HG03025 (cell line): ENCODE data around the gene TOMT.

Experiments
- ATAC-seq: cut with Tn5 transposase; IDR thresholded peaks from one replicate; pipeline ENCODE4 v1.9.1; 2021; ENCODE audit warnings: mild to moderate bottlenecking, moderate library complexity; ENCODE audit not compliant: unreplicated experiment, low FRiP score

The TOMT gene, protein sequence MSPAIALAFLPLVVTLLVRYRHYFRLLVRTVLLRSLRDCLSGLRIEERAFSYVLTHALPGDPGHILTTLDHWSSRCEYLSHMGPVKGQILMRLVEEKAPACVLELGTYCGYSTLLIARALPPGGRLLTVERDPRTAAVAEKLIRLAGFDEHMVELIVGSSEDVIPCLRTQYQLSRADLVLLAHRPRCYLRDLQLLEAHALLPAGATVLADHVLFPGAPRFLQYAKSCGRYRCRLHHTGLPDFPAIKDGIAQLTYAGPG

GRCh38 chr11:72105888-72106287 lies at the start of gene TOMT:
Gene TOMT (plus strand): TSS chr11:72105924. CDS start chr11:72105952, 28 bp downstream.
- ATAC-seq, result no peak

DNA sequence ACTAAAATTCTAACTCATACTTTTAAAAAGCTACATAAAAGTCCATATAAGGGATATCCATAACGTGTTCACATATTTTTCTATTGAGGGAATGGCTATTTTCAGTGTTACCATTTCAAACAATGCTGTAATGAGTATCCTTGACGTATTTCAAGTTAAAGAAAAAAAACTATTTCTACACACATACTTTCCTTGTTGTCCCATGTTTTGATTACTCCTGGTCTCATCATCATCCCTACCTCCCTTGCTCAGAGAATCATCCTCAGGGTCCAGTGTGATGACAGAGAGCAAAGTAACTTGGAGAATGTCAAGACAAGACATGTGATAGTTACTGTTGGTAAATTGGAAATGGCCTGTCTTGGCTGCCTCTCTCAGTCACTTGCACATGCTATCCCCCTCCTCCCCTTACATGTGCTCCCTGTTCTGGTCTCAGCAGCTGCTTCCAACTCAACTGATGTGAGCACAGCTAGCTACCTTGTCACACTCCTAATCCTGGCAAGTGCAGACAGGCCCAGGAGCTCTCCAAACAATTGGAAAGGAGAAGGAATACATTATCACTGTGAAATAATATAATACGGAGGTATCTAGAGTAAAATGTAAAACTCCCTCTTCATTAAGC lies 47.2 kb upstream of the TOMT start:
- no peak for ATAC-seq

- ATAC-seq, result no peak
These were observed 43.9 kb upstream of the TOMT start for GRCh38 chr11:72061739-72062396.

DNA sequence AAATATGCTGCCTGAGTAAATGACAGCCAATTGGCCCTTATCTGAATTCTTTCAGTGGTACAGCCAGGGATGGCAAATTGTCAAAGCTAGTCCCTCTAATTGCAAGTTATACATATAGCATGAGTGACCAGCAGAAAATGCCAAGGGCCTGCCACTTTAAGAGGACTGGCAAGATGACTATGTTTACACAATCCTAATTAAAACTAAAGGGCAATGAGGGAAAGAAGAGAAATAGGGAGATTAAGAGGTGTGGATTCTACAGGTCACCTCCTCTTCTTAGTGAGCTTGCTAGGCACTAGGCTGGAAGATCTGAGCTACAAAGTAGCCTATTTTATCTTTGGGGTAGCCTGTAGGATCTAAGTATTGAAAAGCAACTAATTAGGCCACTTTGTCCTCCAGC lies 38.9 kb upstream of the TOMT start:
- ATAC-seq, result no peak

GRCh38 chr11:72067266-72067665 lies 38.5 kb upstream of the TOMT start:
- no peak for ATAC-seq

GRCh38 chr11:72067676-72068075 lies 38.0 kb upstream of the TOMT start:
- ATAC-seq, result no peak

DNA sequence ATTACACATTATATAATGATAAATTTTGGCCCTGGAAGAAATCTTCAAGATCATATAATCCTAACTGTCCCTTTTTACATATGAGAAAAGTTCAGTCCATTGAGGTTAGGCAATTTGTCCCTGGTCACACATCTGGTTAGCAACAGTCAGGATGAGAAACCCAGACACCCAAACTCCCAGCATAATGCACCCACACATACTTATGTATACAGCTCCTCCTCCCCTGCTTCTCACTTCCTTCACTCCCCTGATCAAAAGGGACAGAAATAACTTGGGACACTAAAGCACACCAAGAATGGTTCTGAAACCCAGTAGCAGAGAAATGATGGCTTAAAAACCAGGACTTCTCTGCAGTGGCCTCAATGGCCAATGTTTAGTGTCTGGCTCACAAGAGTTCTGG lies 36.5 kb upstream of the TOMT start:
- no peak for ATAC-seq

- no peak for ATAC-seq
These were observed 35.9 kb upstream of the TOMT start for GRCh38 chr11:72069787-72070251.

DNA sequence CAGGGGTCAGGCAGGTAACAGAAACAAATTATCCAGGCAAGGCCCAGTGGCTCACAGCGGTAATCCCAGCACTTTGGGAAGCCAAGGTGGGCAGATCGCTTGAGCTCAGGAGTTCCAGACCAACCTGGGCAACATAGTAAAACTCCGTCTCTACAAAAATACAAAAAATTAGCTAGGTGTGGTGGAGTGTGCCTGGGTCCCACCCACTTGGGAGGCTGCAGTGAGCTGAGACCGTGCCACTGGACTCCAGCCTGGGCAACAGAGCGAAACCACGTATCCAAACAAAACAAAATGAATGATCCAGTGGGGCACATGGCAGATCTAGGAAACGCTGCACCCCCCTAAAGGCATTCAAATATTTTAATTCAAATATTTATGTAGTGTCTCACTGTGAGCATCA lies 35.2 kb upstream of the TOMT start:
- ATAC-seq, result no peak

GRCh38 chr11:72072348-72072747 lies 33.4 kb upstream of the TOMT start:
- ATAC-seq, result no peak

GRCh38 chr11:72075109-72075508 lies 30.6 kb upstream of the TOMT start:
- ATAC-seq, result no peak

GRCh38 chr11:72075756-72076155 lies 30.0 kb upstream of the TOMT start:
- ATAC-seq, result no peak

DNA sequence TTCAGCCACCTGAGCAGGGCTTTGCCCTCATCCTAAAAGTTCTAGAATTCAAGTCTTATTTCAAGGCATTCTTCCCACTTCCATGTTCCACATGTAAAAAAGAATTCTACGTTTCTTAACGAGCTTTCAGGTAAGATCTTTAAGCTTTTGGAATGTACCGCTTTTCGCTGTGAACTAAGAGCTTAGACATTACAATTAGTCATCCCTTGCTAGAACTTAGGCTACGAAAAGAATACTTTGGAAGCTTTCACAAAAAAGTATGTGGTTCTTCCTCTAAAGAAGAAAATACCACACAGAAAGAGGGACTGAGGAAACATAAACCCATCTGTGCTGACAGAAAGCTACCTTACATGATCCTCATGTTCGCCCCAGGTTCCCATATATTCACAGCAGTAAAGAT lies 27.2 kb upstream of the TOMT start:
- ATAC-seq, result no peak

GRCh38 chr11:72079819-72080325 lies 25.9 kb upstream of the TOMT start:
- no peak for ATAC-seq

GRCh38 chr11:72080326-72081183 lies 25.2 kb upstream of the TOMT start, which contains the start of the genes LRRC51 and NUMA1:
Gene LRRC51 (plus strand): TSS chr11:72080850. CDS start chr11:72089084, 8,234 bp downstream.
Gene NUMA1 (minus strand): TSS chr11:72080542. CDS start chr11:72035943, 44,599 bp downstream.
- peak; percentile 92 for ATAC-seq

DNA sequence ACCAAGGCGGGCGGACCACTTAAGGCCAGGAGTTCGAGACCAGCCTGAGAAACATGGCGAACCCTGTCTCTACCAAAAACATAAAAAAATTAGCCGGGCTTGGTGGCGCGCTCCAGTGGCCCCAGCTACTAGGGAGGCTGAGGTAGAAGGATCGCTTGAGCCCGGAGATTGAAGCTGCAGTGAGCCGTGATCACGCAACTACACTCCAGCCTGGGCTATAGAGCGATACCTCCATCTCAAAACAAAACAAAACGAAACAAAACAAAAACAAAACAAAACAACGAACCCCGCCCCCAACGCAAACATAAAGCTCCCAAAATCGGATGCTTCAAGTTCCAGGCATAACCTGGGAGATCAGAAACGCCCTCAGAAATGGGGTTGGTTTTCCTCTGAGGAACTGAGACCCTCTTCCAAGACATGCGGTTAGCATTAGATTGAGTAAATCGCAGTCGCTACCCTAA lies 24.5 kb upstream of the TOMT start:
- ATAC-seq, result no peak

- no peak for ATAC-seq
These were observed 23.8 kb upstream of the TOMT start for GRCh38 chr11:72081821-72082453.

DNA sequence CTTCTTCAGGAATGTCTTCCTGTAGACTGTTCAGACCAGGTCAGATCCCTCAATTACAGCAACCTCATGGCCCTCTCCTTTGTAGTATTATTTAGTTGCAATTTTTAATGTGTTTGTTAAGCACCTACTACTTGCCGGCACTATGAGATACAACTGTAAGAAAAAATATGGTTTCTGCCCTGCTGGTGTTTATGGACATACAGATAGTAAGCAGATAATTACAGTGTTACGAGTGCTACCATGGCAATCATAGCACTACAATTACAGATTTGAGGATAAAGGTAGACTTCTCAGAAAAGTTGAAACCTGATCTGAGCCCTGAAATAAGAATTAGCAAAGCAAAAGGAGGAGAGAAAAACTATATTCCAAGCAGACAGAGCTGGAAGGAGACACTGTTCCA lies 22.3 kb upstream of the TOMT start:
- ATAC-seq, result no peak

DNA sequence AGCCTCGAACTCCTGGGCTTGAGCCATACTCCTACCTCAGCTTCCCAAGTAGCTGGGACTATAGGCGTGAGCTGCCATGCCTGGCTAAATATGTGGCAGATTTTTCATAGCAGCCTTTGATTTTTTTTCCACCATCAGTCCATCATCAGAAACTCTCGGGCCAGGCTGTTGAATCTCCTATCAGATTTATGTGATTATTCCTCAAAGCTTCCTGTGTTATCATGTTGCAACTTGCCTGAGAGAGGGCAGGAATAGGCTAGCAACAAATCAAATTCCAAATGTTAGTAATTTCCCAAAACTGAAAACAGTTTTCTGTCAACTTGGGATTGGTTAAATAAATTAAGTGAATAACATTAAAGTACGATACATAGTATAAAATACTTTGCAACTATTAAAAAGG lies 21.6 kb upstream of the TOMT start:
- no peak for ATAC-seq

DNA sequence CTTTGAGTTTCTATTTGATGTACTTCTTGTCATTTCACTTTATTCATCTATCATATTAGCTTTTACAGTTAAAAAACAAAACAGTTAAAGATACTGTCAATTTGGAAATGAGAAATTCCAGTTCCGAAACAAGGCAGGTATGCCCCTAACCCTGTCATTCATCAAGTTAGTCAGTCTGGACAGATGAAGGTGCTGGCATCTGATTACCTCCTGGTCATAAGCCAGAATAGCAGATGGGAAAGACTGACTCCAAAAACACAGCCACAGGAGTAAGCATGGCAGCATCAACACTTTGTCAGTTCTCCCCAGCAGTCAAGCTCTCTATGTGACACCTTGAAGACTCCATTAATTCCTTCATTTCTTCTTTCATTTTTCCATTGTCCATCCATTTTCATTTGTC lies 20.8 kb upstream of the TOMT start:
- ATAC-seq, result no peak
